Measurements from ENCODE around the gene STUM.

Gene STUM

DNA sequence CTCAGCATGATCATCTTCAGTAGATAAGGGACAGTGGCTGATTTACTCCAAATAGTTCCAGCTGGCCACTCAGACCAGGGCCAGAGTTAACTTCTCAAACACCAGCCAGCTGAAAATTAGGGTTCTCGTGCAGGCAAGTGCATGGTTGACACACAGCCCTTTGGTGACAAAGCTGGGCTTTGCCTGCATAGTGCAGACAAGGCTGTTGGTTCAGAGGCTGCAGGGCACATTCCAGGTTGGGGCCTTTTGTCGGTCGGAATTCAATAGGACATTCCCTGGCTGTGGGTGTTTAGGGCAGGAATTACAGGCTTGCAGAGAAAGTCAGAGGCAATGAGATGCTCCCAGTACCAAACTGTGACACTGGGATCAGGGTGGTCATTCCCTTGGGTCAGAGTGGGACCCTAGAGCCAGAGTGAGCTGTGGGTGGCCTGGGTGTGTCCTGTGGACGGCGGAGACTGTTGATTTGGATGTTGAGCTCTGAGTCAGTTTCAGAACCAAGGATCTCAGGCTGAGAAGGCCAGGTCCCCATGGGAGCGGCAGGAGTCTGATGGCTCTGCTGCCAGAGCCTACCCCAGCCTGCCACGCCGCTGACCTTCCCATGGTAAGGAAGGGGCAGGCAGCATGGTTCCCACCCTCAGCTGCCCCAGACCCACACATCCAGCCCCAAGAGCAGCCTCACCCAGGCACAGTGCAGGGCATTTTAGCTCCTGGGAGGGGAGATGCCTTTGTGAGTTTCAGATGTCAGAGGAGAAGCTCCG lies 56.2 kb downstream of the STUM start:
- Histone ChIP-seq H3K9ac (ENCODE audit: low read length) (no peak overlapping the region), H3K79me2 (ENCODE audit: insufficient read depth, low read length) (no peaks in the 10 kb centered on the region), H3K4me2 (ENCODE audit: low read depth, low read length, poor library complexity, severe bottlenecking) (no peak overlapping the region), H3K27me3 (ENCODE audit: low read length) (no peaks in the 10 kb centered on the region), H3K36me3 (ENCODE audit: low read length) (no peaks in the 10 kb centered on the region), H3K27ac (ENCODE audit: low read depth, low read length) (no peak overlapping the region), H3K9me3 (ENCODE audit: insufficient read depth, low read length) (no peaks in the 10 kb centered on the region), H4K20me1 (ENCODE audit: low read depth, low read length) (no peaks in the 10 kb centered on the region), H3F3A (ENCODE audit: insufficient read depth) (no peaks in the 10 kb centered on the region), H3K4me3 (ENCODE audit: insufficient read depth, low read length, poor library complexity, severe bottlenecking) (no peak overlapping the region), H3K9me2 (replicated peaks; ENCODE audit: insufficient read depth, low read length) (no peaks in the 10 kb centered on the region), H2AFZ (ENCODE audit: low read depth, low read length, severe bottlenecking) (no peak overlapping the region)
- TF ChIP-seq, protein P1, sequence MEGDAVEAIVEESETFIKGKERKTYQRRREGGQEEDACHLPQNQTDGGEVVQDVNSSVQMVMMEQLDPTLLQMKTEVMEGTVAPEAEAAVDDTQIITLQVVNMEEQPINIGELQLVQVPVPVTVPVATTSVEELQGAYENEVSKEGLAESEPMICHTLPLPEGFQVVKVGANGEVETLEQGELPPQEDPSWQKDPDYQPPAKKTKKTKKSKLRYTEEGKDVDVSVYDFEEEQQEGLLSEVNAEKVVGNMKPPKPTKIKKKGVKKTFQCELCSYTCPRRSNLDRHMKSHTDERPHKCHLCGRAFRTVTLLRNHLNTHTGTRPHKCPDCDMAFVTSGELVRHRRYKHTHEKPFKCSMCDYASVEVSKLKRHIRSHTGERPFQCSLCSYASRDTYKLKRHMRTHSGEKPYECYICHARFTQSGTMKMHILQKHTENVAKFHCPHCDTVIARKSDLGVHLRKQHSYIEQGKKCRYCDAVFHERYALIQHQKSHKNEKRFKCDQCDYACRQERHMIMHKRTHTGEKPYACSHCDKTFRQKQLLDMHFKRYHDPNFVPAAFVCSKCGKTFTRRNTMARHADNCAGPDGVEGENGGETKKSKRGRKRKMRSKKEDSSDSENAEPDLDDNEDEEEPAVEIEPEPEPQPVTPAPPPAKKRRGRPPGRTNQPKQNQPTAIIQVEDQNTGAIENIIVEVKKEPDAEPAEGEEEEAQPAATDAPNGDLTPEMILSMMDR (IDR thresholded peaks at IDR 0.05; ENCODE audit: insufficient read depth, low read length, poor library complexity, severe bottlenecking), result no peak
- TF ChIP-seq EZH2phosphoT487 (conservative IDR thresholded peaks at IDR 0.05; ENCODE audit: low read length), result no peak

DNA sequence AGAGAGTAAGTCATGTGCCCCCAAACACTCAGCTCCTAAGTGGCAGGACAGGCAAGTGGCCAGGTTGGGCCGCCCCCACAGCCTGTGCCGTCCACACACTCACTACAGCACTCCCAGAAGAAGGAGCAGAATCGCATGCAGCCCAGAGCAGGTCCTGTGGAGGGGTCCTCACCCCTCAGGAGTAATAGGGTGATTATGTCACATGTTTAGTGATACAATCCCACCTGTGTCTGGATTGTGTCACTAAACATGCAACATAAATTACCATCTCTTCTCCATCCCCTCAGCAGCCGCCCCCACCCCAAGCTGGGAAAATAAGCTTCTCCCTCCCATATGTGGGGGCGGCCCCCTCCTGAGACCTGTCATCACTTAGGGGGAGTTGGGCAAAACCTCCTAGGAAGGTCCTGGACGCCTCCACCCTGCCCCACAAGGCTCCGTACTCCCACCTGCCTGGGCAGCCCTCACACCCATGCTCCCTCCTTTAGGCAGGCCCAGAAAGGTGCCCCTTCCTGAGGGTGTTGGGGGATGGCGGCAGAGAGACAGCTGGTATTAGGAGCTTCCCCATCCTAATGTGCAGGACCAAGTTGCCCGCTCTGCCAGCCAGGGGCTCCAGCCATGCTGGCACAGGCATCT lies 56.9 kb downstream of the STUM start:
- H3K9ac ChIP-seq (ENCODE audit: low read length), result no peak overlapping the region
- no peak overlapping the region for H3K4me3 ChIP-seq (ENCODE audit: insufficient read depth, low read length, poor library complexity, severe bottlenecking)
- TF ChIP-seq, protein P1 (IDR thresholded peaks at IDR 0.05; ENCODE audit: insufficient read depth, low read length, poor library complexity, severe bottlenecking), result no peak
- TF ChIP-seq EZH2phosphoT487 (conservative IDR thresholded peaks at IDR 0.05; ENCODE audit: low read length), result no peak
- H3K36me3 ChIP-seq (ENCODE audit: low read length), result no peaks in the 10 kb centered on the region
- no peaks in the 10 kb centered on the region for H3K9me2 ChIP-seq (replicated peaks; ENCODE audit: insufficient read depth, low read length)
- H2AFZ ChIP-seq (ENCODE audit: low read depth, low read length, severe bottlenecking), result no peak overlapping the region
- H3K27ac ChIP-seq (ENCODE audit: low read depth, low read length), result no peak overlapping the region
- H3K27me3 ChIP-seq (ENCODE audit: low read length), result no peaks in the 10 kb centered on the region
- H3K4me2 ChIP-seq (ENCODE audit: low read depth, low read length, poor library complexity, severe bottlenecking), result no peak overlapping the region
- no peaks in the 10 kb centered on the region for H3K79me2 ChIP-seq (ENCODE audit: insufficient read depth, low read length)
- no peaks in the 10 kb centered on the region for H3K9me3 ChIP-seq (ENCODE audit: insufficient read depth, low read length)
- H4K20me1 ChIP-seq (ENCODE audit: low read depth, low read length), result no peaks in the 10 kb centered on the region
- H3F3A ChIP-seq (ENCODE audit: insufficient read depth), result no peaks in the 10 kb centered on the region

DNA sequence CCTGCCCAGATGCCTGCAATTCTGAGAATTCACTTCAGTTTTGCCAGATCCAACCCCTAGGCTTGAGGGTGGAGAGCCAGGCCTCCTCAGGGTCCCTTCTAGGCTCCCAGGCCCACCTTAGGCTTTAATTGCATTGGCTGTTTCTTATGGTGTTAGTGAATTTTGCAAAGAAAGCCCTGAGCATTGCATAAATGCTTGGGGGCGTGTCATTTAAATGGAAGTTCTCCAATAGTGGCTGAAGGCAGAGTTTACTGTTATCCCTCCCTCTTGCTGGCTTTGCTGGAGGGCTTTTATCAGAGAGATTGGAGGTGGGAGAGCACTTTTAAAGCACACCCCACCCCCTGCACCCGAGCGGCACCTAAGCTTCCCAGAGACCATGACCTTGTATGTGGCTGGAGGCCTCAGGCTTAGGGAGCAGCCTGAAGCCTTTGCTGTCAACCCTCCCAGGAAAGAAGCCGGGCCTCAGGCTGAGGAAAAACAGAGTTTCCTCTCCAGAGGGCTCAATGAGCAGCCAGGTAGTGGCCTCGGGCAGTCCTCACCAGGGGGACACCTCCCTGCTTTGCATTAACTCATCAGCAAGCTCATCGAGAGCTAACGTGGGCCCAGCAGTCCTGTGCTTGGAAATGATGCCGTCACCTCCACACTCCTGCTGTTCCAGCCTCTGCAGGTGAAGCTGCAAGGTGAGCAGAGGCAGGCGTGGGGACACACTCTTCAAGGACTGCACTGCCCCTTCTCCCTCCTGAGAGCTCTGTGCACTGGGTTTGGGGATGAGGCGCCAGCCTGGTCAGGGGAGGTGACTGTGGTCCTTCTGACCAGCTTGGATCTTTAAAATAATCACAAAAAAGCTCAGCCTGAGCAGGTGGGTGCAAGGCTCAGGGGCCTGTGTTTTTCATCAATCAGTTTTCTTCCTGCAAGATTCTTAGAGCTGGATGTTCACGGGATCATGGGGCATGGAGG lies 58.0 kb downstream of the STUM start:
- no peak for TF ChIP-seq EZH2phosphoT487 (conservative IDR thresholded peaks at IDR 0.05; ENCODE audit: low read length)
- TF ChIP-seq, protein P1 (IDR thresholded peaks at IDR 0.05; ENCODE audit: insufficient read depth, low read length, poor library complexity, severe bottlenecking), result no peak
- Histone ChIP-seq H3F3A (ENCODE audit: insufficient read depth) (no peaks in the 10 kb centered on the region), H3K4me3 (ENCODE audit: insufficient read depth, low read length, poor library complexity, severe bottlenecking) (no peak overlapping the region), H3K4me2 (ENCODE audit: low read depth, low read length, poor library complexity, severe bottlenecking) (no peak overlapping the region), H3K27me3 (ENCODE audit: low read length) (no peaks in the 10 kb centered on the region), H3K79me2 (ENCODE audit: insufficient read depth, low read length) (no peaks in the 10 kb centered on the region), H3K27ac (ENCODE audit: low read depth, low read length) (no peak overlapping the region), H3K9me2 (replicated peaks; ENCODE audit: insufficient read depth, low read length) (no peaks in the 10 kb centered on the region), H3K9me3 (ENCODE audit: insufficient read depth, low read length) (no peaks in the 10 kb centered on the region), H2AFZ (ENCODE audit: low read depth, low read length, severe bottlenecking) (no peak overlapping the region), H3K36me3 (ENCODE audit: low read length) (no peaks in the 10 kb centered on the region), H4K20me1 (ENCODE audit: low read depth, low read length) (no peaks in the 10 kb centered on the region), H3K9ac (ENCODE audit: low read length) (no peak overlapping the region)

Measured in SU-DHL-6 (cell line).